GM23248 (cell line): ENCODE results near the gene TPMT.

Experiments
- EZH2 ChIP-seq: fragments of 200-600 bp; sonication (generic); IDR thresholded peaks from 2 replicates; pipeline ENCODE4 v1.6.1; 2018; ENCODE audit warnings: antibody characterized with exemption, mild to moderate bottlenecking; ENCODE audit not compliant: insufficient read depth, poor library complexity, severe bottlenecking
- EZH2phosphoT487 ChIP-seq: fragments of 200-600 bp; sonication (generic); IDR thresholded peaks from 2 replicates; pipeline ENCODE4 v1.6.1; 2018; ENCODE audit warnings: antibody characterized with exemption, moderate library complexity, mild to moderate bottlenecking, low read depth; ENCODE audit not compliant: insufficient read depth

DNA sequence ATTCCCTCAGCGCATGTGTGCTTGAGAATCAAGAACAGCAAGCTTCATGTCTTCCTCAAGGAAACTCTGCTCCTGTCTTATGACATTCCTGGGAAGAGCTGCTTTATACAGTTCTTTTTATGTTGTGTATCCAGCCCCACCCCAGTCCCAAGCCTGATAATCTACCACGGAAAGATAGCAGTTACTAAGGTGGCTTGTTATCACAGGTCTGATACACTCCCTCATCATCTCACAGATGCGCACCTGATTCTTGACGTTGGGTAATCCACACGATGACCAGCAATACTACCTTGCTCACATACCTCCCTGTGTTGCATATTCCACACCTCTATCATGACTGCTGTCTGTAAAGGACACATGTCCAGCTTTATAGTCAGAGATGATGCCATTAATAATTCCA is 35.6 kb downstream of the TPMT start:
- TF ChIP-seq EZH2 (no peak), EZH2phosphoT487 (no peak)
